ENCODE data around the gene GSN.
"Not testable (repeated sequence)": the region's sequence is repeated elsewhere in the genome, so short reads cannot be mapped to it uniquely, and the experiment has no call there.

Gene GSN

GRCh38 chr9:121289026-121289771, 21.2 kb downstream of the GSN start:
- Histone ChIP-seq H3K4me1 (ENCODE audit: control insufficient read depth, insufficient read depth, low read length) (peaks cover 11% of the 10 kb centered on the region), H3K4me3 (ENCODE audit: low read length) (no peak overlapping the region)
- DNase-seq (ENCODE audit: low read depth, low spot score) = no peak

GRCh38 chr9:121289772-121290370, 21.9 kb downstream of the GSN start:
- Histone ChIP-seq H3K9me3 (ENCODE audit: control insufficient read depth, insufficient read depth, low read length) (no peaks in the 10 kb centered on the region), H3K36me3 (ENCODE audit: control insufficient read depth, insufficient read depth, low read length) (no peaks in the 10 kb centered on the region), H3K4me3 (ENCODE audit: low read length) (no peak overlapping the region), H3K4me1 (ENCODE audit: control insufficient read depth, insufficient read depth, low read length) (peaks cover 11% of the 10 kb centered on the region), H3K27ac (ENCODE audit: low read length) (no peak overlapping the region), H3K27me3 (ENCODE audit: control insufficient read depth, insufficient read depth, low read length) (peaks cover 16% of the 10 kb centered on the region; the same call in 1 of the 2 replicates)
- DNase-seq (ENCODE audit: low read depth, low spot score) = no peak
- WGBS (ENCODE audit: insufficient coverage, insufficient read length) = no CpG with 5 or more reads among the region's 7 CpGs

More at GRCh38 chr9:121289026-121289771, 21.2 kb downstream of the GSN start:
- H3K27ac ChIP-seq (ENCODE audit: low read length) = no peak overlapping the region
- WGBS (ENCODE audit: insufficient coverage, insufficient read length) = no CpG with 5 or more reads among the region's 10 CpGs
- H3K36me3 ChIP-seq (ENCODE audit: control insufficient read depth, insufficient read depth, low read length) = no peaks in the 10 kb centered on the region
- H3K27me3 ChIP-seq (ENCODE audit: control insufficient read depth, insufficient read depth, low read length) = peaks cover 23% of the 10 kb centered on the region
- H3K9me3 ChIP-seq (ENCODE audit: control insufficient read depth, insufficient read depth, low read length) = no peaks in the 10 kb centered on the region

GRCh38 chr9:121291536-121291935, 23.6 kb downstream of the GSN start:
- H3K4me3 ChIP-seq (ENCODE audit: low read length); H3K36me3 ChIP-seq (ENCODE audit: control insufficient read depth, insufficient read depth, low read length); H3K27me3 ChIP-seq (ENCODE audit: control insufficient read depth, insufficient read depth, low read length); H3K4me1 ChIP-seq (ENCODE audit: control insufficient read depth, insufficient read depth, low read length); H3K9me3 ChIP-seq (ENCODE audit: control insufficient read depth, insufficient read depth, low read length); H3K27ac ChIP-seq (ENCODE audit: low read length); DNase-seq (ENCODE audit: low read depth, low spot score): not testable (repeated sequence)
- WGBS (ENCODE audit: insufficient coverage, insufficient read length) = no CpG with 5 or more reads among the region's 4 CpGs

GRCh38 chr9:121292051-121292450, 24.1 kb downstream of the GSN start:
- H3K9me3 ChIP-seq (ENCODE audit: control insufficient read depth, insufficient read depth, low read length) = no peaks in the 10 kb centered on the region
- H3K27me3 ChIP-seq (ENCODE audit: control insufficient read depth, insufficient read depth, low read length) = peaks cover 1% of the 10 kb centered on the region; the same call in 1 of the 2 replicates
- no peaks in the 10 kb centered on the region for H3K36me3 ChIP-seq (ENCODE audit: control insufficient read depth, insufficient read depth, low read length)
- no peak overlapping the region for H3K4me3 ChIP-seq (ENCODE audit: low read length)
- DNase-seq (ENCODE audit: low read depth, low spot score) = no peak
- peaks cover 6% of the 10 kb centered on the region for H3K4me1 ChIP-seq (ENCODE audit: control insufficient read depth, insufficient read depth, low read length)
- WGBS (ENCODE audit: insufficient coverage, insufficient read length) = no CpG with 5 or more reads among the region's 1 CpG
- H3K27ac ChIP-seq (ENCODE audit: low read length) = no peak overlapping the region

GRCh38 chr9:121292801-121293241, 24.9 kb downstream of the GSN start:
- Histone ChIP-seq H3K36me3 (ENCODE audit: control insufficient read depth, insufficient read depth, low read length) (no peaks in the 10 kb centered on the region), H3K27ac (ENCODE audit: low read length) (no peak overlapping the region), H3K9me3 (ENCODE audit: control insufficient read depth, insufficient read depth, low read length) (no peaks in the 10 kb centered on the region), H3K27me3 (ENCODE audit: control insufficient read depth, insufficient read depth, low read length) (peaks cover 1% of the 10 kb centered on the region; the same call in 1 of the 2 replicates), H3K4me3 (ENCODE audit: low read length) (no peak overlapping the region), H3K4me1 (ENCODE audit: control insufficient read depth, insufficient read depth, low read length) (peaks cover 6% of the 10 kb centered on the region)
- no peak for DNase-seq (ENCODE audit: low read depth, low spot score)
- no CpG with 5 or more reads among the region's 6 CpGs for WGBS (ENCODE audit: insufficient coverage, insufficient read length)

- no peak for DNase-seq (ENCODE audit: low read depth, low spot score)
- Histone ChIP-seq H3K27ac (ENCODE audit: low read length) (no peak overlapping the region), H3K36me3 (ENCODE audit: control insufficient read depth, insufficient read depth, low read length) (no peaks in the 10 kb centered on the region), H3K4me1 (ENCODE audit: control insufficient read depth, insufficient read depth, low read length) (peaks cover 7% of the 10 kb centered on the region), H3K27me3 (ENCODE audit: control insufficient read depth, insufficient read depth, low read length) (peaks cover 1% of the 10 kb centered on the region; the same call in 1 of the 2 replicates), H3K9me3 (ENCODE audit: control insufficient read depth, insufficient read depth, low read length) (no peaks in the 10 kb centered on the region), H3K4me3 (ENCODE audit: low read length) (no peak overlapping the region)
- no CpG with 5 or more reads among the region's 6 CpGs for WGBS (ENCODE audit: insufficient coverage, insufficient read length)
Observed at GRCh38 chr9:121294151-121294743, 26.3 kb downstream of the GSN start.

GRCh38 chr9:121294866-121295661, 27.1 kb downstream of the GSN start:
- no CpG with 5 or more reads among the region's 13 CpGs for WGBS (ENCODE audit: insufficient coverage, insufficient read length)
- DNase-seq (ENCODE audit: low read depth, low spot score) = no peak
- H3K4me3 ChIP-seq (ENCODE audit: low read length) = no peak overlapping the region
- H3K4me1 ChIP-seq (ENCODE audit: control insufficient read depth, insufficient read depth, low read length) = peaks cover 7% of the 10 kb centered on the region
- peaks cover 2% of the 10 kb centered on the region; the same call in 1 of the 2 replicates for H3K27me3 ChIP-seq (ENCODE audit: control insufficient read depth, insufficient read depth, low read length)
- no peaks in the 10 kb centered on the region for H3K36me3 ChIP-seq (ENCODE audit: control insufficient read depth, insufficient read depth, low read length)
- H3K27ac ChIP-seq (ENCODE audit: low read length) = no peak overlapping the region
- H3K9me3 ChIP-seq (ENCODE audit: control insufficient read depth, insufficient read depth, low read length) = no peaks in the 10 kb centered on the region

GRCh38 chr9:121295662-121296191, 27.8 kb downstream of the GSN start:
- Histone ChIP-seq H3K9me3 (ENCODE audit: control insufficient read depth, insufficient read depth, low read length) (no peaks in the 10 kb centered on the region), H3K27me3 (ENCODE audit: control insufficient read depth, insufficient read depth, low read length) (peaks cover 8% of the 10 kb centered on the region), H3K27ac (ENCODE audit: low read length) (no peak overlapping the region), H3K4me3 (ENCODE audit: low read length) (no peak overlapping the region), H3K4me1 (ENCODE audit: control insufficient read depth, insufficient read depth, low read length) (peaks cover 7% of the 10 kb centered on the region), H3K36me3 (ENCODE audit: control insufficient read depth, insufficient read depth, low read length) (no peaks in the 10 kb centered on the region)
- DNase-seq (ENCODE audit: low read depth, low spot score) = no peak
- WGBS (ENCODE audit: insufficient coverage, insufficient read length) = no CpG with 5 or more reads among the region's 5 CpGs

- WGBS (ENCODE audit: insufficient coverage, insufficient read length) = no CpG with 5 or more reads among the region's 7 CpGs
- no peaks in the 10 kb centered on the region for H3K36me3 ChIP-seq (ENCODE audit: control insufficient read depth, insufficient read depth, low read length)
- no peak overlapping the region for H3K4me3 ChIP-seq (ENCODE audit: low read length)
- no peak for DNase-seq (ENCODE audit: low read depth, low spot score)
- peaks cover 7% of the 10 kb centered on the region for H3K4me1 ChIP-seq (ENCODE audit: control insufficient read depth, insufficient read depth, low read length)
- peaks cover 12% of the 10 kb centered on the region for H3K27me3 ChIP-seq (ENCODE audit: control insufficient read depth, insufficient read depth, low read length)
- no peaks in the 10 kb centered on the region for H3K9me3 ChIP-seq (ENCODE audit: control insufficient read depth, insufficient read depth, low read length)
- no peak overlapping the region for H3K27ac ChIP-seq (ENCODE audit: low read length)
Observed at GRCh38 chr9:121296213-121297127, 28.5 kb downstream of the GSN start.
